Measurements from ENCODE around the gene ADAM33. TPM values are rescaled to one million over a fixed set of nuclear protein-coding genes. Genes with fewer than 3 reads are reported as not detected.

The ADAM33 gene
- total and polyA plus RNA-seq, 2 of the 13 experiments (the other 11 are each of a cell fraction or from before 2014, with no cell fraction given), result not detected

DNA sequence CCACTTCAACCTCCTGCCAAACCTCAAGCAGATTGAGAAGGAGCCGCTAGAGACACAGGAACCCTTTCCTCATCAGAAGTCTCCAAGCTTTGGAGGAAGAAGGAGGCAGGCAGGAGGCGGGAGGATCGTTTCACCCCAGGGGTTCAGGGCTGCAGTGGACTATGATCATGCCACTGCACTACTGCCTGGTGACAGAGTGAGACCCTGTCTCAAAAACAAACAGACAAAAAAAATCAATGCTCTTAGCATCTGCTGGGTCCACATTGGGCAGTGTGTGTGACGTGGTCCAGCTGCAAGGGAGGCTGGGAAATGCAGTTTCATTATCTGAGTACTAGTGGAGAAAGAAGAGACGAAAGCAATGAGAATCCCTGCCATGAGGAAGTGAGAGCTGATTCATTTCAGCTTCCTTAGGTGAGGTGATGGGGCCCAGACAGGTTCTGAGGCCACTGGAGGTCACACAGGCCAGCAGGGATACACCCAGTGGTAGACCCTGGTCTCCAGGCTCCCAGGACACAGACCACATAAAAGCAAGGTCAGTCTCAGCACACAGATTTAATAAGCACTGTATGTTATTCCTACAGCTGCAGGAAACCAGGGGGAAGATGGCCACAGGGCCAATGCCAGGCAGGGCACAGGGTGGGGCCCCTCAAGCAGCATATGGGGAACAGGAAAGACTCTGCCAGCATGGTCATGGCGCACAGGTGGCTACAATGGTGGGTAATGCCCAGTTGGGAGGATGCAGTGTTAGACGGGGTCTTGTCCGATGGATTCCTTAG lies 22.9 kb downstream of the ADAM33 start (continued):
- TF ChIP-seq, protein P1, sequence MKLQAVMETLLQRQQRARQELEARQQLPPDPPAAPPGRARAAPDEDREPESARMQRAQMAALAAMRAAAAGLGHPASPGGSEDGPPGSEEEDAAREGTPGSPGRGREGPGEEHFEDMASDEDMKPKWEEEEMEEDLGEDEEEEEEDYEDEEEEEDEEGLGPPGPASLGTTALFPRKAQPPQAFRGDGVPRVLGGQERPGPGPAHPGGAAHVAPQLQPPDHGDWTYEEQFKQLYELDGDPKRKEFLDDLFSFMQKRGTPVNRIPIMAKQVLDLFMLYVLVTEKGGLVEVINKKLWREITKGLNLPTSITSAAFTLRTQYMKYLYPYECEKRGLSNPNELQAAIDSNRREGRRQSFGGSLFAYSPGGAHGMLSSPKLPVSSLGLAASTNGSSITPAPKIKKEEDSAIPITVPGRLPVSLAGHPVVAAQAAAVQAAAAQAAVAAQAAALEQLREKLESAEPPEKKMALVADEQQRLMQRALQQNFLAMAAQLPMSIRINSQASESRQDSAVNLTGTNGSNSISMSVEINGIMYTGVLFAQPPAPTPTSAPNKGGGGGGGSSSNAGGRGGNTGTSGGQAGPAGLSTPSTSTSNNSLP (IDR thresholded peaks at IDR 0.05; ENCODE audit: low read depth, low read length), result peak; percentile 54
- TF ChIP-seq, protein P2, sequence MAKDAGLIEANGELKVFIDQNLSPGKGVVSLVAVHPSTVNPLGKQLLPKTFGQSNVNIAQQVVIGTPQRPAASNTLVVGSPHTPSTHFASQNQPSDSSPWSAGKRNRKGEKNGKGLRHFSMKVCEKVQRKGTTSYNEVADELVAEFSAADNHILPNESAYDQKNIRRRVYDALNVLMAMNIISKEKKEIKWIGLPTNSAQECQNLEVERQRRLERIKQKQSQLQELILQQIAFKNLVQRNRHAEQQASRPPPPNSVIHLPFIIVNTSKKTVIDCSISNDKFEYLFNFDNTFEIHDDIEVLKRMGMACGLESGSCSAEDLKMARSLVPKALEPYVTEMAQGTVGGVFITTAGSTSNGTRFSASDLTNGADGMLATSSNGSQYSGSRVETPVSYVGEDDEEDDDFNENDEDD (CRISPR knock-in tag; IDR thresholded peaks at IDR 0.05; ENCODE audit: borderline replicate concordance), result no peak
- TF ChIP-seq MYC (CRISPR knock-in tag; IDR thresholded peaks at IDR 0.05; ENCODE audit: borderline replicate concordance) (peak; percentile 48; the same call in 1 of the 2 replicates), ZSCAN21 (CRISPR knock-in tag; IDR thresholded peaks at IDR 0.05; ENCODE audit: borderline replicate concordance) (peak; percentile 24; the same call in 1 of the 2 replicates), DMAP1 (CRISPR knock-in tag; IDR thresholded peaks at IDR 0.05) (0 out of 2 replicates have a peak, but pooled peaks have one; percentile 8), ZNF724P (CRISPR knock-in tag; IDR thresholded peaks at IDR 0.05; ENCODE audit: borderline replicate concordance) (peak; percentile 20; the same call in 1 of the 2 replicates), MAZ (IDR thresholded peaks at IDR 0.05; ENCODE audit: borderline replicate concordance, low read depth, low read length) (no peak), MAZ (CRISPR knock-in tag; IDR thresholded peaks at IDR 0.05; ENCODE audit: low read depth) (peak; percentile 38; the same call in 1 of the 2 replicates), KAT8 (CRISPR knock-in tag; IDR thresholded peaks at IDR 0.05) (peak; percentile 81), ZNF343 (CRISPR knock-in tag; IDR thresholded peaks at IDR 0.05) (0 out of 2 replicates have a peak, but pooled peaks have one; percentile 75), EED (CRISPR knock-in tag; IDR thresholded peaks at IDR 0.05) (0 out of 2 replicates have a peak, but pooled peaks have one; percentile 26)
- TF ChIP-seq, protein P3, sequence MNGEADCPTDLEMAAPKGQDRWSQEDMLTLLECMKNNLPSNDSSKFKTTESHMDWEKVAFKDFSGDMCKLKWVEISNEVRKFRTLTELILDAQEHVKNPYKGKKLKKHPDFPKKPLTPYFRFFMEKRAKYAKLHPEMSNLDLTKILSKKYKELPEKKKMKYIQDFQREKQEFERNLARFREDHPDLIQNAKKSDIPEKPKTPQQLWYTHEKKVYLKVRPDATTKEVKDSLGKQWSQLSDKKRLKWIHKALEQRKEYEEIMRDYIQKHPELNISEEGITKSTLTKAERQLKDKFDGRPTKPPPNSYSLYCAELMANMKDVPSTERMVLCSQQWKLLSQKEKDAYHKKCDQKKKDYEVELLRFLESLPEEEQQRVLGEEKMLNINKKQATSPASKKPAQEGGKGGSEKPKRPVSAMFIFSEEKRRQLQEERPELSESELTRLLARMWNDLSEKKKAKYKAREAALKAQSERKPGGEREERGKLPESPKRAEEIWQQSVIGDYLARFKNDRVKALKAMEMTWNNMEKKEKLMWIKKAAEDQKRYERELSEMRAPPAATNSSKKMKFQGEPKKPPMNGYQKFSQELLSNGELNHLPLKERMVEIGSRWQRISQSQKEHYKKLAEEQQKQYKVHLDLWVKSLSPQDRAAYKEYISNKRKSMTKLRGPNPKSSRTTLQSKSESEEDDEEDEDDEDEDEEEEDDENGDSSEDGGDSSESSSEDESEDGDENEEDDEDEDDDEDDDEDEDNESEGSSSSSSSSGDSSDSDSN (CRISPR knock-in tag; IDR thresholded peaks at IDR 0.05), result peak; percentile 59
- TF ChIP-seq, protein P4, sequence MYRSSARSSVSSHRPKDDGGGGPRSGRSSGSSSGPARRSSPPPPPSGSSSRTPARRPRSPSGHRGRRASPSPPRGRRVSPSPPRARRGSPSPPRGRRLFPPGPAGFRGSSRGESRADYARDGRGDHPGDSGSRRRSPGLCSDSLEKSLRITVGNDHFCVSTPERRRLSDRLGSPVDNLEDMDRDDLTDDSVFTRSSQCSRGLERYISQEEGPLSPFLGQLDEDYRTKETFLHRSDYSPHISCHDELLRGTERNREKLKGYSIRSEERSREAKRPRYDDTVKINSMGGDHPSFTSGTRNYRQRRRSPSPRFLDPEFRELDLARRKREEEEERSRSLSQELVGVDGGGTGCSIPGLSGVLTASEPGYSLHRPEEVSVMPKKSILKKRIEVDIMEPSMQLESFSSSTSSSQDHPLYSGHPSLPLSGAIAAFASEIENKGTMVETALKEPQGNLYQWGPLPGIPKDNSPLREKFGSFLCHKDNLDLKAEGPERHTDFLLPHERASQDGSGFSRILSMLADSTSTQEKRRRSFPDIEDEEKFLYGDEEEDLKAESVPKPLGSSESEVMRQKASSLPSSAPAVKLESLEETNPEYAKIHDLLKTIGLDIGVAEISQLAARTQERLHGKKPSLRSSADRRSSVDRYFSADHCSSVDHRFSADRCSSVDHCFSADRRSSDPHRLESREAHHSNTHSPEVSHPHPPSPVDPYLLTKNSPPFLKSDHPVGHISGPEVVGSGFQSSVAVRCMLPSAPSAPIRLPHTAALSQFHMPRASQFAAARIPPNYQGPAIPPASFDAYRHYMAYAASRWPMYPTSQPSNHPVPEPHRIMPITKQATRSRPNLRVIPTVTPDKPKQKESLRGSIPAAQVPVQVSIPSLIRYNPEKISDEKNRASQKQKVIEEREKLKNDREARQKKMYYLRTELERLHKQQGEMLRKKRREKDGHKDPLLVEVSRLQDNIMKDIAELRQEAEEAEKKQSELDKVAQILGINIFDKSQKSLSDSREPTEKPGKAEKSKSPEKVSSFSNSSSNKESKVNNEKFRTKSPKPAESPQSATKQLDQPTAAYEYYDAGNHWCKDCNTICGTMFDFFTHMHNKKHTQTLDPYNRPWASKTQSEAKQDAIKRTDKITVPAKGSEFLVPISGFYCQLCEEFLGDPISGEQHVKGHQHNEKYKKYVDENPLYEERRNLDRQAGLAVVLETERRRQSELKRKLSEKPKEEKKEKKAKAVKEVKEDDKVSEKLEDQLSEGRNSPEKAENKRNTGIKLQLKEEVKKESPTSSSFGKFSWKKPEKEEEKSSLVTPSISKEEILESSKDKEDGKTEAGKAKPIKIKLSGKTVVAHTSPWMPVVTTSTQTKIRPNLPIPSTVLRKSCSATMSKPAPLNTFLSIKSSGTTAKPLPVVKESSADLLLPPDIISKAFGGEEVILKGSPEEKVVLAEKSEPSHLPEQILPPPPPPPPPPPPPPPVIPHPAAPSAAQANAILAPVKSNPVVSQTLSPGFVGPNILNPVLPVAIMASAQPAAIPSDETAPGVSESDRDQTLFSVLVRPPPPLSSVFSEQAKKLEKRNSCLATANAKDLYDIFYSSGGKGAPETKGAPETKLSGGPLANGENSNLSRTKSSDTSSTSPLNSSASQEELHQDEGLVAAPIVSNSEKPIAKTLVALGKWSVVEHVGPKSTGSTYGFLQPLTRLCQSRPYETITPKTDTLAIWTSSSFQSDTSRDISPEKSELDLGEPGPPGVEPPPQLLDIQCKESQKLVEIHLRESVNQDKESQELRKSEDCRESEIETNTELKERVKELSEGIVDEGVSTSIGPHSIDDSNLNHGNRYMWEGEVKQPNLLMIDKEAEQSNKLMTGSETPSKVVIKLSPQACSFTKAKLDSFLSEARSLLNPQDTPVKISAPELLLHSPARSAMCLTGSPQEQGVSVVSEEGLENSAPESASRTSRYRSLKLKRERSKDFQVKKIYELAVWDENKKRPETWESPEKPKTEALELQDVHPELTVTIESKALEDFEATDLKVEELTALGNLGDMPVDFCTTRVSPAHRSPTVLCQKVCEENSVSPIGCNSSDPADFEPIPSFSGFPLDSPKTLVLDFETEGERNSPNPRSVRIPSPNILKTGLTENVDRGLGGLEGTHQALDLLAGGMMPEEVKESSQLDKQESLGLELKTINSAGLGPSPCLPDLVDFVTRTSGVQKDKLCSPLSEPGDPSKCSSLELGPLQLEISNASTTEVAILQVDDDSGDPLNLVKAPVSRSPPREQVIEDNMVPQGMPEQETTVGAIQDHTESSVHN (CRISPR knock-in tag; IDR thresholded peaks at IDR 0.05), result no peak; the same call in 1 of the 2 replicates
- TF ChIP-seq, protein P5, sequence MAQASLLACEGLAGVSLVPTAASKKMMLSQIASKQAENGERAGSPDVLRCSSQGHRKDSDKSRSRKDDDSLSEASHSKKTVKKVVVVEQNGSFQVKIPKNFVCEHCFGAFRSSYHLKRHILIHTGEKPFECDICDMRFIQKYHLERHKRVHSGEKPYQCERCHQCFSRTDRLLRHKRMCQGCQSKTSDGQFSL (CRISPR knock-in tag; IDR thresholded peaks at IDR 0.05), result no peak
